HG02973 (cell line): ENCODE results near the gene CCDC68.

ENCODE experiments used
- ATAC-seq: cut with Tn5 transposase; IDR thresholded peaks from one replicate; pipeline ENCODE4 v1.9.1; 2021; ENCODE audit warnings: moderate library complexity; ENCODE audit not compliant: unreplicated experiment

The CCDC68 gene

GRCh38 chr18:54961868-54962267 is 2.6 kb upstream of the CCDC68 start:
- ATAC-seq = no peak

GRCh38 chr18:54961016-54961423 is 1.8 kb upstream of the CCDC68 start:
- no peak for ATAC-seq

GRCh38 chr18:54960197-54960596 is 936 bp upstream of the CCDC68 start:
- no peak for ATAC-seq

- no peak for ATAC-seq
Observed at GRCh38 chr18:54957996-54958395, 1.3 kb downstream of the CCDC68 start.

- ATAC-seq = no peak
Observed at GRCh38 chr18:54957296-54957832, 1.9 kb downstream of the CCDC68 start.

- ATAC-seq = no peak
Observed at GRCh38 chr18:54956506-54956905, 2.8 kb downstream of the CCDC68 start.

- no peak for ATAC-seq
Observed at GRCh38 chr18:54952026-54952425, 7.2 kb downstream of the CCDC68 start.

GRCh38 chr18:54950221-54950620 is 9.0 kb downstream of the CCDC68 start:
- no peak for ATAC-seq

GRCh38 chr18:54949588-54949987 is 9.7 kb downstream of the CCDC68 start:
- no peak for ATAC-seq

GRCh38 chr18:54948350-54948837 is 10.9 kb downstream of the CCDC68 start:
- no peak for ATAC-seq

- no peak for ATAC-seq
Observed at GRCh38 chr18:54947091-54947490, 12.2 kb downstream of the CCDC68 start.

GRCh38 chr18:54946149-54946581 is 13.1 kb downstream of the CCDC68 start:
- ATAC-seq = peak; percentile 70

GRCh38 chr18:54945576-54946125 is 13.6 kb downstream of the CCDC68 start:
- ATAC-seq = no peak

GRCh38 chr18:54942569-54942968 is 16.7 kb downstream of the CCDC68 start:
- ATAC-seq = no peak

- ATAC-seq = no peak
Observed at GRCh38 chr18:54942144-54942543, 17.1 kb downstream of the CCDC68 start.

GRCh38 chr18:54939361-54939917 is 19.8 kb downstream of the CCDC68 start:
- ATAC-seq = no peak

- ATAC-seq = no peak
Observed at GRCh38 chr18:54938506-54938905, 20.8 kb downstream of the CCDC68 start.

GRCh38 chr18:54932472-54932871 is 26.8 kb downstream of the CCDC68 start:
- ATAC-seq = no peak

- no peak for ATAC-seq
Observed at GRCh38 chr18:54931152-54931551, 28.1 kb downstream of the CCDC68 start.

- no peak for ATAC-seq
Observed at GRCh38 chr18:54928236-54928635, 31.0 kb downstream of the CCDC68 start.

- ATAC-seq = no peak
Observed at GRCh38 chr18:54926593-54927325, 32.5 kb downstream of the CCDC68 start.

GRCh38 chr18:54924948-54925347 is 34.3 kb downstream of the CCDC68 start:
- no peak for ATAC-seq
